HepG2 (cell line): ENCODE data around the gene POLR3GL. TPM values are rescaled to one million over a fixed set of nuclear protein-coding genes. Genes with fewer than 3 reads are reported as not detected.

Experiments used
- AFF4 ChIP-seq: sonication (generic); formaldehyde crosslinking; IDR thresholded peaks from 2 replicates; pipeline ENCODE4 v1.4.0; 2020; ENCODE audit warnings: missing genetic modification reagents
- ARID5B ChIP-seq: IDR thresholded peaks from 2 replicates; pipeline ENCODE4 v1.4.0; 2020; ENCODE audit warnings: mild to moderate bottlenecking, missing genetic modification reagents
- ATF6 ChIP-seq: sonication (generic); formaldehyde crosslinking; conservative IDR thresholded peaks from 2 replicates; pipeline ENCODE4 v1.4.0; 2020; ENCODE audit warnings: missing genetic modification reagents
- ETV5 ChIP-seq: IDR thresholded peaks from 2 replicates; pipeline ENCODE4 v1.6.1; 2018; ENCODE audit warnings: missing biosample characterization, missing genetic modification reagents, inconsistent platforms, borderline replicate concordance
- FLYWCH1 ChIP-seq: sonication (generic); formaldehyde crosslinking; IDR thresholded peaks from 2 replicates; pipeline ENCODE4 v1.8.1; 2023; ENCODE audit warnings: mild to moderate bottlenecking, missing genetic modification reagents
- FOSL2 ChIP-seq: sonication (generic); formaldehyde crosslinking; IDR thresholded peaks from 2 replicates; pipeline ENCODE4 v1.4.0; 2020; ENCODE audit warnings: missing genetic modification reagents
- FOXO1 ChIP-seq: sonication (generic); formaldehyde crosslinking; IDR thresholded peaks from 2 replicates; pipeline ENCODE4 v1.4.0; 2020; ENCODE audit warnings: missing genetic modification reagents
- KLF12 ChIP-seq: sonication (generic); formaldehyde crosslinking; IDR thresholded peaks from 2 replicates; pipeline ENCODE4 v1.4.0; 2020; ENCODE audit warnings: missing genetic modification reagents, borderline replicate concordance
- LBX2 ChIP-seq: sonication (generic); formaldehyde crosslinking; IDR thresholded peaks from 2 replicates; pipeline ENCODE4 v1.5.0; 2020; ENCODE audit warnings: missing genetic modification reagents, mild to moderate bottlenecking, borderline replicate concordance
- PHF21A ChIP-seq: sonication (generic); formaldehyde crosslinking; IDR thresholded peaks from 2 replicates; pipeline ENCODE4 v1.5.0; 2020; ENCODE audit warnings: mild to moderate bottlenecking, missing genetic modification reagents
- SP2 ChIP-seq: sonication (generic); formaldehyde crosslinking; IDR thresholded peaks from 2 replicates; pipeline ENCODE4 v1.5.1; 2020; ENCODE audit warnings: mild to moderate bottlenecking, missing genetic modification reagents
- STAT5B ChIP-seq: sonication (generic); formaldehyde crosslinking; IDR thresholded peaks from 2 replicates; pipeline ENCODE4 v1.4.0; 2020; ENCODE audit warnings: missing genetic modification reagents
- ZBTB10 ChIP-seq: sonication (generic); formaldehyde crosslinking; IDR thresholded peaks from 2 replicates; pipeline ENCODE4 v1.4.0; 2020; ENCODE audit warnings: missing genetic modification reagents, borderline replicate concordance
- ZNF224 ChIP-seq: sonication (generic); formaldehyde crosslinking; IDR thresholded peaks from 2 replicates; pipeline ENCODE4 v1.5.0; 2020; ENCODE audit warnings: mild to moderate bottlenecking, missing genetic modification reagents
- ZNF232 ChIP-seq: sonication (generic); formaldehyde crosslinking; IDR thresholded peaks from 2 replicates; pipeline ENCODE4 v1.4.0; 2020; ENCODE audit warnings: missing genetic modification reagents, borderline replicate concordance
- ZNF3 ChIP-seq: IDR thresholded peaks from 2 replicates; pipeline ENCODE4 v1.7.0; 2017; ENCODE audit warnings: inconsistent platforms
- ZNF678 ChIP-seq: sonication (generic); formaldehyde crosslinking; IDR thresholded peaks from 2 replicates; pipeline ENCODE4 v1.4.0; 2020; ENCODE audit warnings: mild to moderate bottlenecking, missing genetic modification reagents
- polyA plus RNA-seq, 8 experiments: library from polyadenylated mRNA; depleted of rRNA in 3 of 8; stranded (reverse) in 7 of 8; unstranded in 1 of 8; fragments of >200 nt; fragmentation: Illumina TruSeq in 4 of 8; extraction: Trizol in 4 of 8; gene quantifications; 2 replicates each; pipeline versions ENCODE4 v1.2.1 to v1.2.3, GENCODE V29; 2011 to 2016; ENCODE audit warnings: low read depth in 4 of 8, missing spikeins in 1 of 8, mixed read lengths in 1 of 8; ENCODE audit not compliant: insufficient read depth in 1 of 8
- total RNA-seq, 5 experiments: library from RNA; depleted of rRNA; stranded (reverse); fragments of >200 nt; fragmentation: Illumina TruSeq; extraction: Trizol; gene quantifications; 2 replicates each; pipeline ENCODE4 v1.2.3, GENCODE V29; 2016; ENCODE audit warnings: low read depth in 1 of 5

POLR3GL gene
- total and polyA plus RNA-seq, 2 of the 13 experiments (the other 11 are each of a cell fraction or from before 2014, with no cell fraction given), result 11.5 to 12.4 TPM

GRCh38 chr1:145990249-145990855 lies 25.9 kb downstream of the POLR3GL start (continued):
- TF ChIP-seq ETV5 (CRISPR knock-in tag), result no peak
- TF ChIP-seq FLYWCH1 (CRISPR knock-in tag), result no peak
- no peak for TF ChIP-seq ZBTB10 (CRISPR knock-in tag)
- TF ChIP-seq ZNF232, result no peak
- TF ChIP-seq STAT5B (CRISPR knock-in tag), result no peak
- TF ChIP-seq PHF21A (CRISPR knock-in tag), result 0 out of 2 replicates have a peak, but pooled peaks have one; percentile 11
- peak; percentile 10; the same call in 1 of the 2 replicates for TF ChIP-seq FOSL2 (CRISPR knock-in tag)
- no peak for TF ChIP-seq ZNF224 (CRISPR knock-in tag)
- no peak for TF ChIP-seq AFF4
- no peak for TF ChIP-seq ZNF678 (CRISPR knock-in tag)
- peak; percentile 45; the same call in 1 of the 2 replicates for TF ChIP-seq FOXO1 (CRISPR knock-in tag)
- no peak for TF ChIP-seq LBX2
- TF ChIP-seq KLF12 (CRISPR knock-in tag), result no peak
- TF ChIP-seq ARID5B (CRISPR knock-in tag), result peak; percentile 45
- TF ChIP-seq ZNF3, result no peak
- no peak for TF ChIP-seq ATF6 (CRISPR knock-in tag)
- TF ChIP-seq SP2, result no peak
